Hematopoietic multipotent progenitor cell treated with erythropoietin and hydrocortisone succinate and interleukin-3 and kit ligand, for 8 days (in vitro differentiated cells): ENCODE measurements around the gene PITPNC1.
A peak's percentile ranks its signal among the peaks of the same experiment; 100 is the strongest.
"Not testable (repeated sequence)": the region's sequence is repeated elsewhere in the genome, so short reads cannot be mapped to it uniquely, and the experiment has no call there.

Experiments used
- DNase-seq: peaks from one replicate; pipeline ENCODE4 v3.0.0-alpha.2; 2015

PITPNC1 gene

DNA sequence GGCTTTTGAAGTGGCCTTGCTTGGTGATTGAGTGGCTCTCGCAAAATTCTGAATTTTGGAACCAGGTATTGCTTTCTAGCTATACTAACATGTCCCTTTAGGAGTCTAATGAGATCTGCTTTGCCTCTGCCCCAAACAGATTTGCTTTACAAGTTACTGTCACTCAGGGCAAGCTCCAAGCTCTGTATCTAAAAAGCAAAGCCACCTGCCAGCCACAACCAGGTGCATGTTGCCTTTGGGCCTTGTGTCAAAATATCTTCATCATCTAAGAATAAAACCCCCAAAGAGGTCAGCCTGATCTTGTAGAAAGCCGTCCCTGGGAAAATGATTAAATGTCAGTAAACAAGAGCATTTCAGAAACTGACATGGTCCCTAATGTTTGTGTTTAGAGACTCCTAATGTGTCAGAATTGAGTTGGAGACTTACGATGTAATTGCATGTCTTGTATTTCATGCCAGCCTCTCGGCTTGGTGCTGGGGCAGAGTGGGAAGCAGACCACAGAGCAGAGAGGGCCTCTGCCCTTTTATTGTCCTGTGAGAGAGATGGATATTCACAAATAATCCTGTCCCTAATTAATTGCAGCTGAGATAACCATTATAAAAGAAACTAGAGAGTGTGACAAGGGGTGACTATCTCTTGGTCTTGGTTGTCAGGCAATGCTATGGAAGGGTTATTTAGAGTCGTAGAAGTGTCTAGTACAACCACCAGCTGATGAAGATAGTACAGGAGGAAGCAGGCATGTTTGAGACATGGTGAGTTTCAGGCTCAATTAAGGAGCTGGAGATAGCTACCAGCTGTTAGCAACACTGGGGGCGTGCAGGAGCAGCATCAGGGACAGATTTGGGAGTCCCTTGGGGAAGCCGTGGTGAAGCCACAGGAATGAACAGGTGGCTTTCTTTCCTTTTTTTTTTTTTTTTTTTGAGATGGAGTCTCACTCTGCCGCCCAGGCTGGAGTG lies 90.7 kb downstream of the PITPNC1 start:
- DNase-seq, result no peak

GRCh38 chr17:67469208-67469980 lies 92.3 kb downstream of the PITPNC1 start:
- no peak for DNase-seq

DNA sequence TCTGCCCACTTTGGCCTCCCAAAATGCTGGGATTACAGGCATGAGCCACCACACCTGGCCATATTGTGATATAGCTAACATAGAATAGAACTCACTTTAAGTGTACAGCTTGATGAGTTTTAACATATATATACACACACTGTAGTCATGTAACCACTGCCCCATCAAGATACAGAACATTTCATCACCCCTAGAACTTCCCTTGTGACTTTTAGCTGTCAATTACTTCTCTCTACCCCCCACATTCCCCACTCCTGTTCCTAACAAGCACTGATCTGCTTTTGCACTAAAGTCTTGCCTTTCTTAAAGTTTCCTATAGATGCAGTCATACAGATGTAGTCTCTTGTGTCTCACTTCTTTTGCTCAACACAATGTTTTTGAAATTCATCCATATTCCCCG lies 93.1 kb downstream of the PITPNC1 start:
- no peak for DNase-seq

GRCh38 chr17:67471118-67471517 lies 94.0 kb downstream of the PITPNC1 start:
- DNase-seq, result no peak

- DNase-seq, result not testable (repeated sequence)
Measured at GRCh38 chr17:67472606-67473005, 95.5 kb downstream of the PITPNC1 start.

DNA sequence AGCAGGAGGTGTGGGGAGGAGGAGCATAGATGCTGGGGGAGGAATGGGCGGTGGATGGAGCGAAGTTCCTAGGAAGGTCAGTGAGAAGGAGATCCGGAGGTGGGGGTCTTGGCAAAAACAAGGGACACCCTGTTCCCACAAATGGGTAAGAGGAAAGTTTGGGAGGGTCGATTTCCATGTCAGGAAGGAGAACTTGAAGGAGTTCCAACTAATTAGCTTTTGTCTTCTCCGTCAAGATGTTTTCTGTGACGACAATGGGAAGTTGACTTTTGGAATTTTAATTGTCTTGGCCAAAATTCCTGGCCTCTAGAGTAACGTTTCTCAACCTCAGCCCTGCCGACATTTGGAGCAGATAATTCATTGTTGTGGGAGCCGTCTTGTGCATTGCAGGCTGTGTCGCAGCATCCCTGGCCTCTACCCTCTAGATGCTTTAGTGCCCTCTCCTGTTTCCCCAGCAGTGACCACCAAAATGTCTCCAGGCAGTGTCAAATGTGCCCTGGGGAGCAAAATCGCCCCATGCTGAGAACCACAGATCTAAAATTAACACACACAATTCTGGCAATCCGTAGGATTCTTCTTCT lies 97.1 kb downstream of the PITPNC1 start:
- no peak for DNase-seq

DNA sequence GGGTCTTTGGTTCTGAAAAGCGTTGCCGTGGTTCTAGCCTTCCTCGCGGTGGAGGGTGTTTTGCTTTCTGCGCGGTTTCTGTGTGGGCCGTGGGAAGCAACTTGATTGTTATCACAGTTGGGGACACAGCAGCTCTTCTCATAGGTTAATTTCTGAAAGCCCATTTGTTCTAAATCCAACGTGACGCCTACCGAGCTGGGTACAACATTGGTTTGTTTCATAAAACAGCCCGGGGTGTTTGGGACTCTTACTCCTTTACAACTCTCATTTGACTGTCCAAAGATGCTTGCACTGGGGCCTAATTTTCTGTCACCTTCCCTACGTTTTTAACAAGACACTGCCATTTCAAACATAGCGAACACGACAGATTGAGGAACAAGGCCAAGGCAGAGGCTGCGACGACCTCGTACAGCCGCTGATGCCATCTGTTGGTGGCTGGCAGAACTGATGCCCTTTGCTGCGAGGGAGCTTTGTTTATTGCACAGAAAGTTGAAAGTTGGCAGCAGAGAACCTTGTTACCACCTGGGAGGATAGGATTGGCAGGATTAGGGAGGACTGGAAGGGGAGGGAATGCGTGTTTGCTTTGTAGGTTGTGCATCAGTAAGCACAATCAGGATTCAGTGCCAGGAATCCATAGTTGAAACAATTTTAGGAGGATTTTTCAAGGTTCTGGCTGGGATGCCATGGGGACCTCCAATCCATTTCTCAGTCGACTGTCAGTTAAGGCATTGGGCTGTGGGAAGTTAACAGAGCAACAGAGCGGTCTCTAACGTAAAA lies 98.3 kb downstream of the PITPNC1 start:
- DNase-seq, result peak; percentile 77

DNA sequence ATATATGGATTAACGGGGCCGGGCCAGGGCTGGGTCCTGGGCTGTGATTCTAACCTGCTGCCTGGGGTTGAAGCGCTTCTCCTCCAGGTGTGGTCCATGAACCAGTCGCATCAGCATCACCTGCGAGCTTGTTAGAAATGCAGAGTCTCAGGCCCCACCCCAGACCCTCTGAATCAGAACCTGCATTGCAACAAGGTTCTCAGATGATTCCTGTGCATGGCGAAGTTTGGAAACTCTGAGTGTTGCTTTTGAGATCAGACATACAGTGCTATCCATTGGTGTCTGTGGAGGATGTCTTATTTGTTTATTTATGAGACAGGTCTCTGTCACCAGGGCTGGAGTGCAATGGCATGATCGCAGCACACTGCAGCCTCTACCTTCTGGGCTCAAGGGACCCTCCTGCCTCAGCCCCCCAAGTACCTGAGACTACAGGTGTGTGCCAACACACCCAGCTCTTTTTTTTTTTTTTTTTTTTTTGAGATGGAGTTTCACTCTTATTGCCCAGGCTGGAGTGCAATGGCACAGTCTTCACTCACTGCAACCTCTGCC lies 99.8 kb downstream of the PITPNC1 start:
- no peak for DNase-seq

- no peak for DNase-seq
Measured at GRCh38 chr17:67477687-67478086, 100.6 kb downstream of the PITPNC1 start.

GRCh38 chr17:67478401-67479041 lies 101.4 kb downstream of the PITPNC1 start:
- DNase-seq, result no peak

DNA sequence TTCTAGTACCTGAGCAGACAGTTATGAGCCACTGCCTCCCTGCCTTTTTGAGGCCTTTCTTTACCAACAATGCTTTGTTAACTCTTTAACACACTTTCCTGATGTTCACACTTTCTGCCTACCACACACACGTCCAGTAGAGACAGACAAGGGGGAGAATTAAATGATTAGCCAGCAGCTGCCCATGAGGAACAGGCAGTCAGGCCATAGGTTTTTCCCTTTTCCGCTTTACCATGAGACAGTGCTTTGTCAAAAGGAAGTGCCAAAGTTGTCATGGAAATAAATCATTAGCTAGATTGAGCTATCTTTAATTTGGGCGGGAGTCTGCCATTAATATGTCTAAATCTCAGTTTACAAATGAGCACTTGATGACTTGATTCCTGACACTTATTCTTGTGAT lies 102.1 kb downstream of the PITPNC1 start:
- no peak for DNase-seq

DNA sequence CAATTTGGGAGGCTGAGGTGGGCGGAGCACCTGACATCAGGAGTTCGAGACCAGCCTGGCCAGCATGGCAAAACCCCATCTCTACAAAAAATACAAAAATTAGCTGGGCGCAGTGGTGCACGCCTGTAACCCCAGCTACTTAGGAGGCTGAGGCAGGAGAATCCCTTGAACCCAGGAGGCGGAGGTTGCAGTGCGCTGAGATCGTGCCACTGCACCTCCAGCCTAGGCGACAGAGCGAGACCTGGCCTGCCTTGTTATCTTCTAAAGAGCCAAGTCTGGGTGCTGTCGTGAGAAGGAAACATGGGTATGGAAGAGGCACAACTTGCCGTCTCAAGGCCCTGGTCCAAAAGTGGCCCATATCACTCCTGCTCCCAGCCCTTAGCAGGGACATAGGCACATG lies 103.9 kb downstream of the PITPNC1 start:
- not testable (repeated sequence) for DNase-seq

DNA sequence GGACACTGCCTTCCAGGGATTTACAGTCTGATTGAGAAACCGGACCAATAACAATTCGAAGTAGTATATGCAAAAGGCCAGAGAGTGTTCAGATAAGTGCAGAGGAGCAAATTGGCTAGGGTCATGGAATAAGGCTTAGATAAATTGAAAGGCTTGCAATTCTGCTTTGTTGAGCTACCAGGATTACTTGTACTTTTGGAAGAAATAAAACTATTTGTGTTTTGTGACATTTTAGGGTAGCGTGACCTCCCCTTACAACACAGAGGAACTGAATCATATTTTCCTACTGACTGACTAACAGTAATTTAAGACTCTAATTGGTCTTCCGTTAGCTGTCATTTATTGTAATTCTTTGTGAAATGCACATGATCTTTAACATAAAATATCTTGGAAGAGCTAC lies 104.7 kb downstream of the PITPNC1 start:
- no peak for DNase-seq

- DNase-seq, result no peak
Measured at GRCh38 chr17:67482764-67483163, 105.7 kb downstream of the PITPNC1 start.

DNA sequence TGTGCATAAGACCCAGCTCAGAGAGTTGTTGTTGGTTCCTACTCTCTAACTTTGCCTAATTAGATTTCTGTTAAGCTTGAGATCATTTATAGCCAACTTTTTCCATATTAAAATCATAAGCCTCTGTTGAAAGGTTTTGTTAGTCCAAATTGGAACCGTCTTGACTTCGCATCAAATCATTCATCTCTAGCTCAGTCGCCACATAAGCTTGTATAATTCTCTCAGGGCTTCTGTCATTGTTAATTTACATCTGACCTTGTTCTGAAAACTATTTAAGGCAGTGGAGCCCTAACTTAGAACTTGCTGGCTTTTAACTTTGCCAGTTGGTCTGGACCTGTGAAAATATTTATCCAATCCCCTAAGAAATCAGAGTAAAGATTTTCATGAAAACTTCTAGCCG lies 107.2 kb downstream of the PITPNC1 start:
- DNase-seq, result no peak

DNA sequence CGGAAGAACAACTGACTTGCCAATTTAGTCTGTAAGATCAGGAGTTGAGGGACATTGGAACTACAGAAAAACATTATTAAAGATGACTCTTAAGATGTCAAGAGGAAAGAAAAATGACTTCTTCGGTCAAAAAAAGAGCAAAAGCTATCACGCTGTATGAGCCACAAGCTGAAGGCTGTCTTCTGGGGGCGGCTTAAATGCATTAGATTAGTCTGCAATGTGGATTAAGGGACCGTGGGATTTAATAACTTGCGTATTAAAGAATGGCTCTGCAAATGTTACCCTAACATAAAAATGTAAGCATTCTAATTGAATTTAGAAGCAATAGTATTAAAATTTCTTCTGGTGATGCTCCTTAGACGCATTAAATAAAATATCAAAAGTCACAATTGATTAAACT lies 108.6 kb downstream of the PITPNC1 start:
- DNase-seq, result no peak

GRCh38 chr17:67487506-67487905 lies 110.4 kb downstream of the PITPNC1 start:
- no peak for DNase-seq

DNA sequence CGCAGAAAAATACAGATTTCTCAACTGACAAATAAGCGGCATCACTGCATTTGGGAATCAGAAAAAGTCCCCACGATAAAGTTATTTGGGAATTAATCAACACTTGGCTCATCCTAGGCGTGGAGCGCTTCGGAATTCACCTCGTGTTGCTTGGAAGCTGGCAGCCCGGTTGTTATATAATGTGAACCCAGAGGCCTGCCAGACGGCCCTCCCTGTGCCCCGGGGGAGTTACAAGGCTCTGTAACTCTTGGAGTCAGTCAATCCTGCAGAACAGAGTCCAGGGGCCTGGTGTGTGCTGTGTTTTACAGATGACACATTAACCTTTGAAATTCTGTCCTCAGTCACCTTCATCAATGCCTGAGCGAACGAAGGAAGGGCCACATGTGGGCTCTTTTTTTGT lies 111.1 kb downstream of the PITPNC1 start:
- DNase-seq, result no peak

DNA sequence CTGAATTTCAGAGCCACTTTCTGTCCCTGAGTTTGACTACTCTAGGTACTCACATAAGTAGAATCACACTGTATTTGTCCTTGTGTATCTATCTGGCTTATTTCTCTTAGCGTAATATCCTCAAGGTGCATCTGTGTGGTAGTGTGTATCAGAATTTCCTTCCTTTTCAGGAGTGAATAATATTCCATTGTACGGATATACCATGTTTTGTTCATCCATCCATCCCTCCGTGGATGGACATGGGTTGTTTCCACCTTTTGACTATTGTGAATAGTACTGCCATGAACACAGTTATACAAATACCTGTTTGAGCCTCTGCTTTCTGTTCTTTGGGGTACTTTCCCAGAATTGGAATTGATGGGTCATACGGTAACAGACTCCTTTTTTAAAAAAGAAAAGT lies 111.7 kb downstream of the PITPNC1 start:
- no peak for DNase-seq

GRCh38 chr17:67489273-67489672 lies 112.2 kb downstream of the PITPNC1 start:
- DNase-seq, result no peak

- DNase-seq, result no peak
Measured at GRCh38 chr17:67490471-67490870, 113.4 kb downstream of the PITPNC1 start.
